Subcutaneous adipose tissue (tissue), 4 donors: ENCODE measurements around the gene COL25A1. TPM values are rescaled to one million over a fixed set of nuclear protein-coding genes. Genes with fewer than 3 reads are reported as not detected.

Experiments
- total RNA-seq, 4 donors: library from RNA; depleted of rRNA; stranded (reverse); fragments of >200 nt; gene quantifications; one replicate each; pipeline ENCODE4 v1.1.0, GENCODE V29; 2016
- TF ChIP-seq, protein P1 (sequence below): fragments of 450-650 bp; IDR thresholded peaks from one replicate; pipeline ENCODE4 v1.5.1; 2016; ENCODE audit warnings: low read depth, mild to moderate bottlenecking, control low read depth, antibody characterized with exemption, moderate library complexity

COL25A1 gene
- total RNA-seq, 4 donors from 2014 or later = 4.9 to 12.9 (median 10.1) TPM

DNA sequence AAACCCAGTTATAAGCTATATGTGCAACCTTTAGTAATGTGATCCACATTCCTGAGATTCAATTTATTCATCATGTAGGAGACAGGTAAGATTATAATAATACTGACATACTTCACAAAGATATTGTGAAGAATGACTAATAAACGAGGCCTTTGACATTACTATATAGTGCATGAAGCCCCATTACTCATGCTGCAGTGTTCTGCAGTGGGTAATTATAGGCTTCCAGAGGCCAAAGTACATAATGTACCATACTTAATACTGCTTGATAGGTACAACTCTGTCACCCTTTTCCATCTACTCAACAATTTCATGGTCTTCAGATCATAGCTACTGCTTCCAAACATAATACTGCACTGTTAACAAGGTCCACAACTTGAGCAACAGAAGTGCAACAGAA, 68.9 kb downstream of the COL25A1 start:
- TF ChIP-seq, protein P1, sequence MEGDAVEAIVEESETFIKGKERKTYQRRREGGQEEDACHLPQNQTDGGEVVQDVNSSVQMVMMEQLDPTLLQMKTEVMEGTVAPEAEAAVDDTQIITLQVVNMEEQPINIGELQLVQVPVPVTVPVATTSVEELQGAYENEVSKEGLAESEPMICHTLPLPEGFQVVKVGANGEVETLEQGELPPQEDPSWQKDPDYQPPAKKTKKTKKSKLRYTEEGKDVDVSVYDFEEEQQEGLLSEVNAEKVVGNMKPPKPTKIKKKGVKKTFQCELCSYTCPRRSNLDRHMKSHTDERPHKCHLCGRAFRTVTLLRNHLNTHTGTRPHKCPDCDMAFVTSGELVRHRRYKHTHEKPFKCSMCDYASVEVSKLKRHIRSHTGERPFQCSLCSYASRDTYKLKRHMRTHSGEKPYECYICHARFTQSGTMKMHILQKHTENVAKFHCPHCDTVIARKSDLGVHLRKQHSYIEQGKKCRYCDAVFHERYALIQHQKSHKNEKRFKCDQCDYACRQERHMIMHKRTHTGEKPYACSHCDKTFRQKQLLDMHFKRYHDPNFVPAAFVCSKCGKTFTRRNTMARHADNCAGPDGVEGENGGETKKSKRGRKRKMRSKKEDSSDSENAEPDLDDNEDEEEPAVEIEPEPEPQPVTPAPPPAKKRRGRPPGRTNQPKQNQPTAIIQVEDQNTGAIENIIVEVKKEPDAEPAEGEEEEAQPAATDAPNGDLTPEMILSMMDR = no peak

- TF ChIP-seq, protein P1 = no peak
Measured at GRCh38 chr4:109232681-109233080, 69.8 kb downstream of the COL25A1 start.

- TF ChIP-seq, protein P1 = no peak
Measured at GRCh38 chr4:109231331-109231730, 71.1 kb downstream of the COL25A1 start.

GRCh38 chr4:109229028-109229427, 73.4 kb downstream of the COL25A1 start:
- TF ChIP-seq, protein P1 = no peak

- TF ChIP-seq, protein P1 = no peak
Measured at GRCh38 chr4:109218288-109218687, 84.2 kb downstream of the COL25A1 start.

GRCh38 chr4:109216085-109216696, 86.3 kb downstream of the COL25A1 start:
- TF ChIP-seq, protein P1 = no peak

DNA sequence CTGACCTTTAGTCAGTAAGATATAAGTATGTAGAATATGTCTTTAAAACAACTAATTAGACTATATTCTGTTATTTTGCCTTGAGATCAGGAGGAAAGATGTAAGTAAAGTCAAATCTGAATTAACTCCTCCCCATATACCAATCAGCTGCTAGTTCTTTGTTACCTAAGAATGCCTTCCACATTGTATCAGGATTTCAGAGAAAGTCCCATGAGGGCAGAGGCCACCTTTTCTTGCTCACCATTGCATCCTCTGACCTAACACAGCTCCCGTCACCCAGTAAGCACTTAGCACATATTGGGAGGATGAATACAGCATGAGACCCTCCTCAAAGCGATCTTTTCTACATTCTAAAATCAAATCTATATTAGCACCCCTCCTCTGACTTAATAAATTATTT, 87.0 kb downstream of the COL25A1 start:
- TF ChIP-seq, protein P1 = no peak
